ENCODE measurements around the gene ROBO1. TPM values are rescaled to one million over a fixed set of nuclear protein-coding genes. Genes with fewer than 3 reads are reported as not detected.
A peak's percentile ranks its signal among the peaks of the same experiment; 100 is the strongest.

ROBO1 gene
- total and polyA plus RNA-seq, 2 experiments from 2014 or later = 29.3 to 171 TPM

- H3K4me3 ChIP-seq = no peak overlapping the region
- no peaks in the 10 kb centered on the region for H3K4me1 ChIP-seq (ENCODE audit: low read depth)
- no peak for DNase-seq (ENCODE audit: low read depth in 1 of 2, low spot score in 1 of 2)
- TF ChIP-seq, protein P1, sequence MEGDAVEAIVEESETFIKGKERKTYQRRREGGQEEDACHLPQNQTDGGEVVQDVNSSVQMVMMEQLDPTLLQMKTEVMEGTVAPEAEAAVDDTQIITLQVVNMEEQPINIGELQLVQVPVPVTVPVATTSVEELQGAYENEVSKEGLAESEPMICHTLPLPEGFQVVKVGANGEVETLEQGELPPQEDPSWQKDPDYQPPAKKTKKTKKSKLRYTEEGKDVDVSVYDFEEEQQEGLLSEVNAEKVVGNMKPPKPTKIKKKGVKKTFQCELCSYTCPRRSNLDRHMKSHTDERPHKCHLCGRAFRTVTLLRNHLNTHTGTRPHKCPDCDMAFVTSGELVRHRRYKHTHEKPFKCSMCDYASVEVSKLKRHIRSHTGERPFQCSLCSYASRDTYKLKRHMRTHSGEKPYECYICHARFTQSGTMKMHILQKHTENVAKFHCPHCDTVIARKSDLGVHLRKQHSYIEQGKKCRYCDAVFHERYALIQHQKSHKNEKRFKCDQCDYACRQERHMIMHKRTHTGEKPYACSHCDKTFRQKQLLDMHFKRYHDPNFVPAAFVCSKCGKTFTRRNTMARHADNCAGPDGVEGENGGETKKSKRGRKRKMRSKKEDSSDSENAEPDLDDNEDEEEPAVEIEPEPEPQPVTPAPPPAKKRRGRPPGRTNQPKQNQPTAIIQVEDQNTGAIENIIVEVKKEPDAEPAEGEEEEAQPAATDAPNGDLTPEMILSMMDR (IDR thresholded peaks at IDR 0.05; ENCODE audit: low read depth, low read length) = no peak
- no peak overlapping the region for H3K27ac ChIP-seq
- H3K27me3 ChIP-seq = no peaks in the 10 kb centered on the region
- no peaks in the 10 kb centered on the region for H3K36me3 ChIP-seq
- no peaks in the 10 kb centered on the region for H3K9me3 ChIP-seq (ENCODE audit: low read depth)
Observed at GRCh38 chr3:78742041-78742440, 1025.8 kb downstream of the ROBO1 start.

- DNase-seq (ENCODE audit: low read depth in 1 of 2, low spot score in 1 of 2) = no peak
- TF ChIP-seq, protein P1 (IDR thresholded peaks at IDR 0.05; ENCODE audit: low read depth, low read length) = peak; percentile 51
- no peaks in the 10 kb centered on the region for H3K4me1 ChIP-seq (ENCODE audit: low read depth)
- H3K27ac ChIP-seq = no peak overlapping the region
- no peaks in the 10 kb centered on the region for H3K36me3 ChIP-seq
- H3K9me3 ChIP-seq (ENCODE audit: low read depth) = no peaks in the 10 kb centered on the region
- no peak overlapping the region for H3K4me3 ChIP-seq
- H3K27me3 ChIP-seq = no peaks in the 10 kb centered on the region
Observed at GRCh38 chr3:78741066-78741645, 1026.6 kb downstream of the ROBO1 start.

DNA sequence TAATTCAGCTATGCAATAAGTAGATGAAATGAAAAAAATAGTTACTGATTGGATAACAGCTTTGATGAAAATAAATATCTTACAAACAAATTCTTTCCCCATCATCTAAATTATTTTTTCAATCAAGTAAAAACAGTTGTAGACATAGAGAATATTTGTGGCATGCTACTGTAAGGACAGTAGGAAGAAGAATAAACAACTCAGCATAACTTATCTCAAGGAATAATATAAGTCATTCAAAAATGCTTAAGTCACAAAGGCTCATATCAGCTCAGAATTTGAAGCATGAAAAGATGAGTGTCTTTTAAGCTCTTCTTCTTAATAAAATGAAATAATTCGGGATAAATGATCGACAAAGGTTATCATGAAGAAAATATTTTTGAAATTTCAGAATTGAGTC lies 1029.0 kb downstream of the ROBO1 start:
- no peak overlapping the region for H3K27ac ChIP-seq
- H3K36me3 ChIP-seq = no peaks in the 10 kb centered on the region
- TF ChIP-seq, protein P1 (IDR thresholded peaks at IDR 0.05; ENCODE audit: low read depth, low read length) = no peak
- H3K27me3 ChIP-seq = no peaks in the 10 kb centered on the region
- no peaks in the 10 kb centered on the region for H3K4me1 ChIP-seq (ENCODE audit: low read depth)
- no peak for DNase-seq (ENCODE audit: low read depth in 1 of 2, low spot score in 1 of 2)
- no peak overlapping the region for H3K4me3 ChIP-seq
- H3K9me3 ChIP-seq (ENCODE audit: low read depth) = no peaks in the 10 kb centered on the region

DNA sequence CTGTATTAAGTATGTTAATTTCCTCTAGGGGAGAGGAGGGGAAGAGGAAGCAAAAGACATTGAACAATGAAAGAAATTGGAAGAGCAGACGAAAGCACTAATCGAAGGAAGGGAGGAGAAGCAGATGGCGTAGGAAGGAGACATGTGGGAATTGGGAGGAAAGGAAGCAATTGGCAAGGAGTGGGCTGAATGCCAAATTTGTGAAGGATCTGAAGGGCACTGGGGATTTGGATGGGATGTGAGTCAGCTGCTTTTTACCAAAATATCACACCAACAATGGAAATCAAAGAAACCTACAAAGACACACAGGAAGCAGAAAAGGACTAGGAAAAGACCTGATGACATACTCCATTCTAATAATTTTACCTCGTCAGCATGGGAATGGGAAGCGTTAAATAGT lies 1029.8 kb downstream of the ROBO1 start:
- Histone ChIP-seq H3K4me3 (no peak overlapping the region), H3K4me1 (ENCODE audit: low read depth) (no peaks in the 10 kb centered on the region), H3K27me3 (no peaks in the 10 kb centered on the region), H3K36me3 (no peaks in the 10 kb centered on the region), H3K9me3 (ENCODE audit: low read depth) (no peaks in the 10 kb centered on the region), H3K27ac (no peak overlapping the region)
- TF ChIP-seq, protein P1 (IDR thresholded peaks at IDR 0.05; ENCODE audit: low read depth, low read length) = no peak
- DNase-seq (ENCODE audit: low read depth in 1 of 2, low spot score in 1 of 2) = peak in 1 of 2 donors; percentile 55

DNA sequence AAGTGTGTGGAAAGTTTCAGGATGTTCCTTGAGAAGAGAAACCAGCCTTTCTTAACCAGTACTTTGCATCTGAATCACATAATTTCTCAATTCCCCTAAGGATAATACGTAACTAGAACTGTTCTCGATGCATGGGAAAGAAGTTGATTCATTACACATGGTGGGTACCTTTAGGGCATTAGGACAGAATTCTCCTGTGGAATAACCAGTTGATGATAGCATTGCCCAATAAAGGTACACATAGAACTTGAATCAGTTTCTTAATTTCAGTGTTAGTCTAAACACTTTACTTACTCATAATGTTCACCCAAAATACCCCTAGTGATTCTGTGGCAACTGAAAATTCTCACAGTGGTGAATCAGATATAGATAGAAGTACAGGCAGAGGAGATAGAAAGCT lies 1030.9 kb downstream of the ROBO1 start:
- no peaks in the 10 kb centered on the region for H3K4me1 ChIP-seq (ENCODE audit: low read depth)
- TF ChIP-seq, protein P1 (IDR thresholded peaks at IDR 0.05; ENCODE audit: low read depth, low read length) = no peak
- H3K4me3 ChIP-seq = no peak overlapping the region
- H3K36me3 ChIP-seq = no peaks in the 10 kb centered on the region
- H3K9me3 ChIP-seq (ENCODE audit: low read depth) = no peaks in the 10 kb centered on the region
- no peak overlapping the region for H3K27ac ChIP-seq
- H3K27me3 ChIP-seq = no peaks in the 10 kb centered on the region
- peak in 1 of 2 donors; percentile 45 for DNase-seq (ENCODE audit: low read depth in 1 of 2, low spot score in 1 of 2)

Measured in cardiac muscle cell (in vitro differentiated cells and primary cell).